Tibial nerve (tissue), 4 donors: Measurements from ENCODE around the gene CDKN1C. TPM values are rescaled to one million over a fixed set of nuclear protein-coding genes. Genes with fewer than 3 reads are reported as not detected.

Experiments
- DNase-seq, 2 donors: peaks; one replicate each; pipeline ENCODE4 v3.0.0-alpha.2; 2019; ENCODE audit warnings: low spot score in 2 of 2
- H3K27ac ChIP-seq, 4 donors: fragments of 200-600 bp; sonication (generic) in 3 of 4; one replicate each; pipeline ENCODE4 v1.5.1; 2017 to 2019; ENCODE audit warnings: mild to moderate bottlenecking in 1 of 4
- H3K27me3 ChIP-seq, 2 donors: fragments of 200-600 bp; sonication (generic) in 1 of 2; one replicate each; pipeline versions ENCODE4 v1.5.1 to v1.6.0; 2017 to 2019
- H3K36me3 ChIP-seq, 3 donors: fragments of 200-600 bp; sonication (generic); one replicate each; pipeline ENCODE4 v1.5.1; 2018 to 2019
- H3K4me1 ChIP-seq, 4 donors: fragments of 200-600 bp; sonication (generic) in 3 of 4; one replicate each; pipeline ENCODE4 v1.5.1; 2017 to 2019
- H3K4me3 ChIP-seq, 4 donors: fragments of 200-600 bp; sonication (generic) in 3 of 4; one replicate each; pipeline ENCODE4 v1.5.1; 2017 to 2019; ENCODE audit warnings: mild to moderate bottlenecking in 1 of 4, moderate library complexity in 1 of 4
- H3K9me3 ChIP-seq, 4 donors: fragments of 200-600 bp; sonication (generic) in 3 of 4; one replicate each; pipeline ENCODE4 v1.5.1; 2017 to 2019
- EP300 ChIP-seq, 2 donors: sonication (generic); formaldehyde crosslinking; IDR thresholded peaks; one replicate each; pipeline ENCODE4 v1.6.1; 2017; ENCODE audit warnings: antibody characterized with exemption in 2 of 2, mild to moderate bottlenecking in 1 of 2
- POLR2A ChIP-seq, 2 donors: fragments of 450-650 bp; IDR thresholded peaks; one replicate each; pipeline ENCODE4 v1.6.1; 2017; ENCODE audit warnings: antibody characterized with exemption in 2 of 2, mild to moderate bottlenecking in 2 of 2, moderate library complexity in 2 of 2
- WGBS, 2 donors: methylation state at CpG; one replicate each; pipeline ENCODE4 v1.1.5; 2018; 5-methylcytosine and 5-hydroxymethylcytosine counted together
- total RNA-seq, 4 donors: library from RNA; depleted of rRNA; stranded (reverse); fragments of >200 nt; gene quantifications; one replicate each; pipeline ENCODE4 v1.1.0, GENCODE V29; 2016
- TF ChIP-seq, protein P1 (sequence below), 5 experiments: fragments of 200-600 bp in 3 of 5; fragments of 450-650 bp in 2 of 5; sonication (generic) in 3 of 5; IDR thresholded peaks; one replicate each; pipeline ENCODE4 v1.5.1; 2016 to 2019; ENCODE audit warnings: antibody characterized with exemption in 5 of 5, mild to moderate bottlenecking in 3 of 5, moderate library complexity in 2 of 5

CDKN1C gene
- total RNA-seq, 4 donors from 2014 or later = 128 to 330 (median 260) TPM

DNA sequence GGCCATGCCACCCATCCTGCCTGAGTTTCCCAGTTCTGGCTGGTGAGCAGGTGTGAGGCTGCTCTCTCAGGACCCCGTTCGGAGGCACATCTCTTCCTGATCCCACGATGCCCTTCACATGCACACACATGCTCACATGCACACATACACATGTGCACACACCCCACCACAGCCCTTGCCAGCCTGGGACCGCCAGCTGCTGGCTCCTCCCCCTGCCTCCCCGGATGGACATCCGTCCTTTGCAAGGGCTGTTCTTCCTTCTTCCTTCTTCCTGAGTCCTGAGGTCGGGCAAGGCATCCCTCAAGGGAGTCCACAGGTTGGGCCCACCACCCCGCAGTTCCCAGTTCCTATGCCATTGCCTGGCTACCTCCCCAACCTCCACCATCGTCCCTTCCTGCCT is 10.5 kb upstream of the CDKN1C start:
- H3K9me3 ChIP-seq = no peaks in the 10 kb centered on the region
- 68 to 75% methylated on average over 9 of the region's 9 CpGs for WGBS, 2 donors

DNA sequence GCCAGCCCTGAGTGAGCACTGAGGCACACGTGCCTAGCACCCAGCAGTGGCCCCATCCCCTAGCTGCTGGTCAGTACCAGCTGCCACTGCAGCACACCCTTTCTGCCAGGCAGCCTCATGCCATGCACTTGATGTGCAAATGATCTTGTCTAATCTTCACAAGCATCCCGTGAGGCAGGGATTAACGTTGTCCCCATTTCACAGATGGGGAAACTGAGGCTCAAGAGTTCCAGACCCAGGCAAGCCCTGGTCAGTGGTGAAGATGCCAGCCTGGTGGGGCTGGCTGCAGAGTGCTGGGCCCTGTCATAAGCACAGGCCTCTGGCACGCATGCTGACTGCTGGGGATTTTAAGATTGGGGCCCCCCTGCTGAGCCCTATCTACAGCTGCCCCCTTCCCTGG is 8.4 kb upstream of the CDKN1C start:
- peaks cover 0 to 41% (median 27%) of the 10 kb centered on the region in 4 donors for H3K4me1 ChIP-seq
- H3K4me3 ChIP-seq = no peak overlapping the region
- no peak overlapping the region for H3K27ac ChIP-seq
- TF ChIP-seq, protein P1, sequence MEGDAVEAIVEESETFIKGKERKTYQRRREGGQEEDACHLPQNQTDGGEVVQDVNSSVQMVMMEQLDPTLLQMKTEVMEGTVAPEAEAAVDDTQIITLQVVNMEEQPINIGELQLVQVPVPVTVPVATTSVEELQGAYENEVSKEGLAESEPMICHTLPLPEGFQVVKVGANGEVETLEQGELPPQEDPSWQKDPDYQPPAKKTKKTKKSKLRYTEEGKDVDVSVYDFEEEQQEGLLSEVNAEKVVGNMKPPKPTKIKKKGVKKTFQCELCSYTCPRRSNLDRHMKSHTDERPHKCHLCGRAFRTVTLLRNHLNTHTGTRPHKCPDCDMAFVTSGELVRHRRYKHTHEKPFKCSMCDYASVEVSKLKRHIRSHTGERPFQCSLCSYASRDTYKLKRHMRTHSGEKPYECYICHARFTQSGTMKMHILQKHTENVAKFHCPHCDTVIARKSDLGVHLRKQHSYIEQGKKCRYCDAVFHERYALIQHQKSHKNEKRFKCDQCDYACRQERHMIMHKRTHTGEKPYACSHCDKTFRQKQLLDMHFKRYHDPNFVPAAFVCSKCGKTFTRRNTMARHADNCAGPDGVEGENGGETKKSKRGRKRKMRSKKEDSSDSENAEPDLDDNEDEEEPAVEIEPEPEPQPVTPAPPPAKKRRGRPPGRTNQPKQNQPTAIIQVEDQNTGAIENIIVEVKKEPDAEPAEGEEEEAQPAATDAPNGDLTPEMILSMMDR (IDR thresholded peaks at IDR 0.05) = no peak
- no peak for TF ChIP-seq EP300 (IDR thresholded peaks at IDR 0.05)
- TF ChIP-seq POLR2A (IDR thresholded peaks at IDR 0.05) = no peak
- WGBS, 2 donors = 80 to 91% methylated on average over 4 of the region's 4 CpGs
- no peak for DNase-seq
- H3K27me3 ChIP-seq = no peaks in the 10 kb centered on the region
- no peaks in the 10 kb centered on the region for H3K36me3 ChIP-seq
- no peaks in the 10 kb centered on the region for H3K9me3 ChIP-seq

More for the DNA sequence above, 10.5 kb upstream of the CDKN1C start:
- H3K36me3 ChIP-seq = no peaks in the 10 kb centered on the region
- H3K27me3 ChIP-seq = no peaks in the 10 kb centered on the region
- TF ChIP-seq POLR2A (IDR thresholded peaks at IDR 0.05) (no peak), EP300 (IDR thresholded peaks at IDR 0.05) (no peak)
- TF ChIP-seq, protein P1 (IDR thresholded peaks at IDR 0.05) = no peak
- no peak overlapping the region for H3K27ac ChIP-seq
- DNase-seq = no peak
- peaks cover 0 to 48% (median 25%) of the 10 kb centered on the region in 4 donors for H3K4me1 ChIP-seq
- no peak overlapping the region for H3K4me3 ChIP-seq

DNA sequence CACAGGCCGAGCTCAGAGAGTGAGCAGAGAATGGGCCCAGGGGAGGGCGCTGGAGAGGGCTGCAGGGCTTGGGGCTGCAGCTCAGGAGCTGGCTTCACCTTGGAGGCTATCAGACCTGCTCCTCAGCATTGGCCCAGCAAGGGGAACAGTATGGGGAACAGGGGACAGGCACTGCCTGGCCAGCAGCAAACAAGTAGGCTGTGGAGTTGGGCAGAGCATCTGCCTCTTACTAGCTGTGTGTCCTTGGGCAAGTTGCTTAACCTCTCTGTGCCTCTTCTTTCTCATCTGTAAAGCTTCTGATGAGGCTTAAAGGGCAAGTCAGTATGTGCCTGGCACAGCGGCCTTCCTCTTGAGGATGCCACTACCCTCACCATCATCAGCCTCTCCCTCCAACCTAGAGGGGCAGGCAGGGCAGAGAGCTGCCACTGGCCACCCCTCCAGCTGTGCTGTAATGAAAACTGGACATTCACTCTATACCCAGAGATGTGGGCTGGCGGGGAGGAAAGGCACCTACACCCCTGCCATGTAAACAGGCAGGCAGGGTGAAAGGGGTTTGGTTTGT is 7.5 kb upstream of the CDKN1C start:
- H3K27ac ChIP-seq = peak overlapping the region in 3 of 4 donors; percentile 66 to 79 (median 72)
- 53 to 55% methylated on average over 4 of the region's 4 CpGs for WGBS, 2 donors
- peaks cover 0 to 38% (median 21%) of the 10 kb centered on the region in 4 donors for H3K4me1 ChIP-seq
- peak overlapping the region in 2 of 4 donors; percentile 48 to 56 for H3K4me3 ChIP-seq
- H3K9me3 ChIP-seq = no peaks in the 10 kb centered on the region
- no peaks in the 10 kb centered on the region for H3K27me3 ChIP-seq
- no peaks in the 10 kb centered on the region for H3K36me3 ChIP-seq
- DNase-seq = no peak
- TF ChIP-seq EP300 (IDR thresholded peaks at IDR 0.05) (no peak), POLR2A (IDR thresholded peaks at IDR 0.05) (no peak)
- TF ChIP-seq, protein P1 (IDR thresholded peaks at IDR 0.05) = no peak

DNA sequence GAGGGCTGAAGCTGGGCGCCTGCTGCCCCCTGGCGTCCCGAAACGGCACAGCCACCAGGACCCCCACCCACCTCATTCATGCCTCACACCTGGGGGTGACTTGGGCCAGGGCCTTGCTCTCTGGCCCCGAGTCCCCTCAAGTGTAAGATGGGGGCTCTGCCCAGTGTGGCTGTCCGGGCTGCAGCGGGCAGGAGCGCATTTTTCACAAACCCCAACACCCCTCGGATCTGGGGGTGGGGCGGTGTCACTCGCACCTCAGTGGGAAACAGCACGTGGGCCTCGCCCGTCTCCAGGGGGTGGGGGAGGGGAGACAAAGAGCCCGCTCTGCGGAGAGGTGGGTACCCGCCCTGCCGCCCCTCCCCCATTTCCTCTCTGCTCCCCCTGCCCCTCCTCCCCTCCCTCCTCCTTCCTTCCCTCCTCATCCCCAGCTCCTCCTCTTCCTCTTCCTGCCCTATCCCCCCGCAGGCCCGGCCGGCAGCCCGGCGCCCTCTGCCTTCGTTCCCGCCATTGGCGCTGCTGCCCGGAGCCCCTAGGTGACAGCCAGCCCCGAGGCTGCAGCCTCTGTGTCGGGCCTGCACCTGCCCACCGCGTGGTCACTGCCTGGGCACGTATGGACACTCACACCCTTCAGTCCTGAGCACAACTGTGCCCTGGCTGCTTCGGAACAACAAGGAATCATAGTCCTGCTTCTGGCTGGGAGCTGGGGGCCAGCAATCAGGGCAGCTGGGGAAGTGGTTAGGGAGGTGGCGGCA is 6.8 kb upstream of the CDKN1C start:
- DNase-seq = peak in 1 of 2 donors; percentile 20
- WGBS, 2 donors = 6% methylated on average over 25 to 34 of the region's 34 CpGs
- peak overlapping the region; percentile 22 to 56 (median 42) for H3K4me3 ChIP-seq
- TF ChIP-seq, protein P1 (IDR thresholded peaks at IDR 0.05) = peak; percentile 87 to 99 (median 95)
- no peak for TF ChIP-seq POLR2A (IDR thresholded peaks at IDR 0.05)
- peaks cover 0 to 43% (median 21%) of the 10 kb centered on the region in 4 donors for H3K4me1 ChIP-seq
- peak overlapping the region; percentile 46 to 79 (median 69) for H3K27ac ChIP-seq
- H3K27me3 ChIP-seq = no peaks in the 10 kb centered on the region
- H3K9me3 ChIP-seq = no peaks in the 10 kb centered on the region
- no peaks in the 10 kb centered on the region for H3K36me3 ChIP-seq
